Activated T-cell treated with anti-CD3 and anti-CD28 coated beads, Interleukin-2, amount 50 U/mL, for 72 hours (primary cell): ENCODE measurements around the gene KIF16B. TPM values are rescaled to one million over a fixed set of nuclear protein-coding genes. Genes with fewer than 3 reads are reported as not detected.

Experiments
- ATAC-seq, 2 donors: fragments of 150-1000 bp; cut with Tn5 transposase; replicated peaks in 1 of 2; 2 replicates each; pipeline ENCODE4 v1.10.0; 2021; ENCODE audit warnings: moderate library complexity in 2 of 2, mild to moderate bottlenecking in 1 of 2
- DNase-seq, 2 donors: peaks; one replicate each; pipeline ENCODE4 v3.0.0; 2021 to 2022; ENCODE audit warnings: mixed read lengths in 1 of 2
- H3K27ac Mint-ChIP-seq: one replicate; pipeline ENCODE4 v1.8.0; 2022; ENCODE audit warnings: mild to moderate bottlenecking, moderate library complexity, mixed read lengths
- H3K27me3 Mint-ChIP-seq: one replicate; pipeline ENCODE4 v1.8.0; 2022; ENCODE audit warnings: low read depth, mixed read lengths
- H3K36me3 Mint-ChIP-seq, 2 donors: one replicate each; pipeline ENCODE4 v1.8.0; 2022; ENCODE audit warnings: mixed read lengths in 2 of 2, mild to moderate bottlenecking in 1 of 2; ENCODE audit not compliant: insufficient read depth in 2 of 2
- H3K4me1 Mint-ChIP-seq: one replicate; pipeline ENCODE4 v1.8.0; 2022; ENCODE audit warnings: low read depth, mixed read lengths
- H3K4me3 Mint-ChIP-seq, 2 donors: one replicate each; pipeline ENCODE4 v1.8.0; 2022; ENCODE audit warnings: mild to moderate bottlenecking in 2 of 2, mixed read lengths in 2 of 2, moderate library complexity in 2 of 2
- H3K9me3 Mint-ChIP-seq, 2 donors: one replicate each; pipeline ENCODE4 v1.8.0; 2022; ENCODE audit warnings: mixed read lengths in 2 of 2
- total RNA-seq, 2 donors: library from RNA; stranded (reverse); gene quantifications; one replicate each; pipeline ENCODE4 v1.2.3, GENCODE V29; 2022

The KIF16B gene
- total RNA-seq, 2 donors from 2014 or later: 6.0 to 7.3 TPM

GRCh38 chr20:16490696-16491095 lies 82.6 kb downstream of the KIF16B start:
- Mint-ChIP-seq H3K27me3 (no peaks in the 10 kb centered on the region), H3K27ac (no peak overlapping the region), H3K9me3 (no peaks in the 10 kb centered on the region), H3K4me3 (no peak overlapping the region), H3K36me3 (peaks cover 0 to 1% of the 10 kb centered on the region in 2 donors), H3K4me1 (no peaks in the 10 kb centered on the region)
- no peak for DNase-seq
- no peak for ATAC-seq

- no peak for DNase-seq
- Mint-ChIP-seq H3K4me3 (no peak overlapping the region), H3K4me1 (no peaks in the 10 kb centered on the region), H3K27me3 (no peaks in the 10 kb centered on the region), H3K27ac (no peak overlapping the region), H3K9me3 (no peaks in the 10 kb centered on the region), H3K36me3 (peaks cover 0 to 1% of the 10 kb centered on the region in 2 donors)
- ATAC-seq: no peak
Observed at GRCh38 chr20:16488616-16489015, 84.6 kb downstream of the KIF16B start.

- no peaks in the 10 kb centered on the region for H3K9me3 Mint-ChIP-seq
- H3K27me3 Mint-ChIP-seq: no peaks in the 10 kb centered on the region
- no peak for DNase-seq
- no peaks in the 10 kb centered on the region for H3K4me1 Mint-ChIP-seq
- no peak overlapping the region for H3K27ac Mint-ChIP-seq
- peaks cover 1% of the 10 kb centered on the region in 2 donors for H3K36me3 Mint-ChIP-seq
- no peak overlapping the region for H3K4me3 Mint-ChIP-seq
- no peak for ATAC-seq
Observed at GRCh38 chr20:16488086-16488485, 85.2 kb downstream of the KIF16B start.

GRCh38 chr20:16486532-16486931 lies 86.7 kb downstream of the KIF16B start:
- DNase-seq (no peak), ATAC-seq (no peak)
- H3K36me3 Mint-ChIP-seq: peaks cover 1% of the 10 kb centered on the region in 2 donors
- H3K27me3 Mint-ChIP-seq: no peaks in the 10 kb centered on the region
- no peak overlapping the region for H3K27ac Mint-ChIP-seq
- no peaks in the 10 kb centered on the region for H3K9me3 Mint-ChIP-seq
- H3K4me1 Mint-ChIP-seq: no peaks in the 10 kb centered on the region
- H3K4me3 Mint-ChIP-seq: no peak overlapping the region

GRCh38 chr20:16485401-16485800 lies 87.8 kb downstream of the KIF16B start:
- no peak for ATAC-seq
- H3K9me3 Mint-ChIP-seq: no peaks in the 10 kb centered on the region
- DNase-seq: no peak

GRCh38 chr20:16483024-16483423 lies 90.2 kb downstream of the KIF16B start:
- H3K4me1 Mint-ChIP-seq: no peaks in the 10 kb centered on the region
- no peak overlapping the region for H3K4me3 Mint-ChIP-seq
- H3K36me3 Mint-ChIP-seq: peaks cover 1% of the 10 kb centered on the region in 2 donors
- H3K9me3 Mint-ChIP-seq: no peaks in the 10 kb centered on the region
- H3K27me3 Mint-ChIP-seq: no peaks in the 10 kb centered on the region
- ATAC-seq (no peak), DNase-seq (no peak)
- no peak overlapping the region for H3K27ac Mint-ChIP-seq

More at GRCh38 chr20:16485401-16485800, 87.8 kb downstream of the KIF16B start:
- Mint-ChIP-seq H3K27me3 (no peaks in the 10 kb centered on the region), H3K4me3 (no peak overlapping the region), H3K27ac (no peak overlapping the region), H3K4me1 (no peaks in the 10 kb centered on the region), H3K36me3 (peaks cover 1% of the 10 kb centered on the region in 2 donors)

- ATAC-seq (no peak), DNase-seq (no peak)
- Mint-ChIP-seq H3K4me3 (no peak overlapping the region), H3K27me3 (no peaks in the 10 kb centered on the region), H3K4me1 (no peaks in the 10 kb centered on the region), H3K27ac (no peak overlapping the region), H3K36me3 (peaks cover 1% of the 10 kb centered on the region in 2 donors), H3K9me3 (no peaks in the 10 kb centered on the region)
Observed at GRCh38 chr20:16481977-16482376, 91.3 kb downstream of the KIF16B start.

- Mint-ChIP-seq H3K27me3 (no peaks in the 10 kb centered on the region), H3K4me3 (no peak overlapping the region), H3K4me1 (no peaks in the 10 kb centered on the region), H3K36me3 (peaks cover 1% of the 10 kb centered on the region in 2 donors), H3K9me3 (no peaks in the 10 kb centered on the region), H3K27ac (no peak overlapping the region)
- DNase-seq (no peak), ATAC-seq (no peak)
Observed at GRCh38 chr20:16479666-16480065, 93.6 kb downstream of the KIF16B start.

GRCh38 chr20:16477632-16478031 lies 95.6 kb downstream of the KIF16B start:
- no peaks in the 10 kb centered on the region for H3K36me3 Mint-ChIP-seq
- H3K4me3 Mint-ChIP-seq: no peak overlapping the region
- H3K4me1 Mint-ChIP-seq: no peaks in the 10 kb centered on the region
- DNase-seq: no peak
- H3K27me3 Mint-ChIP-seq: no peaks in the 10 kb centered on the region
- no peaks in the 10 kb centered on the region for H3K9me3 Mint-ChIP-seq
- ATAC-seq: no peak
- H3K27ac Mint-ChIP-seq: no peak overlapping the region

- Mint-ChIP-seq H3K9me3 (no peaks in the 10 kb centered on the region), H3K36me3 (no peaks in the 10 kb centered on the region), H3K27ac (no peak overlapping the region), H3K27me3 (no peaks in the 10 kb centered on the region), H3K4me1 (no peaks in the 10 kb centered on the region), H3K4me3 (no peak overlapping the region)
- DNase-seq: no peak
- ATAC-seq: no peak
Observed at GRCh38 chr20:16476032-16476431, 97.2 kb downstream of the KIF16B start.

- Mint-ChIP-seq H3K4me3 (no peak overlapping the region), H3K27ac (no peak overlapping the region), H3K36me3 (no peaks in the 10 kb centered on the region), H3K27me3 (no peaks in the 10 kb centered on the region), H3K9me3 (no peaks in the 10 kb centered on the region), H3K4me1 (no peaks in the 10 kb centered on the region)
- ATAC-seq (no peak), DNase-seq (no peak)
Observed at GRCh38 chr20:16475225-16475624, 98.0 kb downstream of the KIF16B start.

- H3K27me3 Mint-ChIP-seq: no peaks in the 10 kb centered on the region
- no peak for ATAC-seq
- no peaks in the 10 kb centered on the region for H3K4me1 Mint-ChIP-seq
- H3K36me3 Mint-ChIP-seq: no peaks in the 10 kb centered on the region
- H3K9me3 Mint-ChIP-seq: no peaks in the 10 kb centered on the region
- no peak overlapping the region for H3K27ac Mint-ChIP-seq
- DNase-seq: no peak
- H3K4me3 Mint-ChIP-seq: no peak overlapping the region
Observed at GRCh38 chr20:16474363-16474762, 98.9 kb downstream of the KIF16B start.

- no peak for ATAC-seq
- Mint-ChIP-seq H3K27ac (no peak overlapping the region), H3K27me3 (no peaks in the 10 kb centered on the region)
Observed at GRCh38 chr20:16472045-16472872, 101.0 kb downstream of the KIF16B start.

GRCh38 chr20:16469395-16469905 lies 103.8 kb downstream of the KIF16B start:
- H3K27ac Mint-ChIP-seq: no peak overlapping the region
- no peaks in the 10 kb centered on the region for H3K4me1 Mint-ChIP-seq
- no peak overlapping the region for H3K4me3 Mint-ChIP-seq
- H3K27me3 Mint-ChIP-seq: no peaks in the 10 kb centered on the region
- no peak for DNase-seq
- H3K36me3 Mint-ChIP-seq: no peaks in the 10 kb centered on the region
- peaks cover 1 to 2% of the 10 kb centered on the region in 2 donors for H3K9me3 Mint-ChIP-seq
- no peak for ATAC-seq

More at GRCh38 chr20:16472045-16472872, 101.0 kb downstream of the KIF16B start:
- DNase-seq: no peak
- H3K4me1 Mint-ChIP-seq: no peaks in the 10 kb centered on the region
- no peaks in the 10 kb centered on the region for H3K9me3 Mint-ChIP-seq
- H3K36me3 Mint-ChIP-seq: no peaks in the 10 kb centered on the region
- H3K4me3 Mint-ChIP-seq: no peak overlapping the region
